NCI-H510A treated with DMSO at 0.1 percent for 48 hours (cell line): ENCODE measurements around the gene ARHGAP10.

ENCODE experiments used
- DNase-seq: peaks from one replicate; lab custom pipeline; 2025; lab: John Stamatoyannopoulos, UW

Gene ARHGAP10

GRCh38 chr4:147768113-147768512 is 36.2 kb downstream of the ARHGAP10 start:
- DNase-seq = no peak

DNA sequence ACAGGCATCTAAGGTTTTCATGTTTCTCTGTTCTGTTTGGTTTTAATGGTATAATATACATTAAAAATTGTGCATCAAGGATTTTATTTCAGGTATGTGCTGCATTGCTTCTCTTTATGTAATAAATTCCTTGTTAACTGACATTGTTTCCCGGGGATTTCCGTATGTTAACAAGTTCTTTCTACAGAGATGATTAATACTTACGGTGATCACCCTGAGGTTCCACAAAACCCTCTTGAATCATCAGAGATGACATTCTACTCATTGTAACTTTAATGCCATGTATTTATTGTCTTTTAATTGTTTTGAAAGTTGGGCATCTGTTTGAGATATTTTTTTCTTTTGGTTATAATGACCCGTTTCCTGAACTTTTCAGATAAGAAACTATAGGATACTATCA is 37.5 kb downstream of the ARHGAP10 start:
- DNase-seq = no peak

- no peak for DNase-seq
Observed at GRCh38 chr4:147770831-147771230, 38.9 kb downstream of the ARHGAP10 start.

DNA sequence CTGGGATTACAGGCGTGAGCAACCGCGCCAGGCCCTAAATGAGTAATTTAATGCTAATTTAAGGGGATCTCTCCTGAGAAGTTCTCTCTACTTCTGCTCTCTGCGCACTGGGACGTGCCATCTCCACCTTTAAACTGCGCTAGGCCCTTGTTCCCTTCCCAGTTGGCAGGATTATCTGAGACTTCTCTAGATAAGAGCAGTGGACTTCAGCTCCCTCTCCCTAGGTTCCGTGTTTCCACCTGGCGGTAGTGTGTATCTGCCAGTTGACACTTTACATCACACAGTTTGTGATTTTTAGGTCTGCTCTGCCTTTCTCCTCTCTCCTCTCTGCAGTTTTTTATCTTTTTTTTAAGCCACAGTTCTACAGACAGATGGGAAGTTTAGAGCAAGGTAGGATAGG is 40.2 kb downstream of the ARHGAP10 start:
- DNase-seq = no peak

GRCh38 chr4:147772459-147772969 is 40.6 kb downstream of the ARHGAP10 start:
- DNase-seq = peak; percentile 9

DNA sequence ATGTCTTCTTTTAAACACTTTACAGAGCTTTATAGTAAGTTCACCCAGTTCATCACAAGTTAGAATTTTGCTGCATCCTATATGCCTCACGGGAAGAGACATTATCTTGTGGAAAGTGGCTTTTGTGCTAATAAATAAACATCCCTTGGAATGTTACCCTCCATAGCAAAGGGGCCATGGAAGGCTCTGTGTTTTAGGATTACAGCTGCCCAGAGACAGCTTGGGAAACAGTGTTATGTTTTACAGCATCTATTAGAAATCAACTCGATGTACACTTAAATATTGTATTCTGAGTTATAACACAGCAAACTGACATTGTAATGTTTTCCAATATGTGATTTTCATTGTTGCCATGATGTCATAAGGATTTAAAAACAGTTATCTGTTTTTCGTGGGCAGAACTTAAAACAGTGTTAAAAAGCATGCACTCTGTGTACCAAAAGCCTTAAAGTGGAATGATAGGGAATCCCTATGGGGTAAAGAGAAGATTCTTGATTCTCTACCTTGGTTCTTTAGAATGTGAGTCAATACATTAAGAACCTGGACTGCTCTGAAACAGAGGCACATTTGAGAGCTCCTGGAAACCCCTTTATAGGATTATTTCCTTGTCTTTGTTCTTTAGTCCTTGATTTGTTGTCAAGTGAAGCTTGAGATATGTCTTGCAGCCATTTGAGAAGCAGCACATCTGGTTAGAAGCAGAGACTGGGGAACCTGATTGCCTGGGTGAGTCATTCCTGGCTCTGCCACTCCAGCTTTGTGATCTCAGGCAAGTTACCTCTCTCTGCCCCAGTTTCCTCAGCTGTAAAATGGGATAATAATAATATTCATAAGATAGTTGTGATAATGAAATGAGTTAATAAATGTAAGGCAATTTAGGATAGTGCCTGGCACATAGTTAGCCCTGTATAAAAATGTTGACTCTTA is 41.6 kb downstream of the ARHGAP10 start:
- DNase-seq = no peak

DNA sequence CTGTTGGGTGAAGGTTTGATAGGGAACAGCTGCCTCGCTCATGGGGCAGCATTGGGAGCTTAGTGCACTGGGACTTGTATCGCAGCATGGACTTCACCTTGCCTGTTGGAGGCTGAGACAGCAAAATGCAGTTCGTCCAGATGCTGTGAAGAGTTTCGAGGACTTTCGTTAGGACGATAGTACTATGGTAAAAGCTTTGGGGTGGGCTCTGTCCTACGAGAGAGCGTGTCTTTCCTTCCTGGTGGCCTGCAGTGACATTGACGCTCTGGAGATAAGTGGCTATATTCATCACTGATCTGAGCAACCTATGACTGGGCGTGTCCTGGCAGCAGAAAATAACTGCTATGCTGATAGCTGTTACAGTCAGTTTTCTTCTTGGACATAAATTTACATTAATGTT is 44.8 kb downstream of the ARHGAP10 start:
- DNase-seq = no peak

DNA sequence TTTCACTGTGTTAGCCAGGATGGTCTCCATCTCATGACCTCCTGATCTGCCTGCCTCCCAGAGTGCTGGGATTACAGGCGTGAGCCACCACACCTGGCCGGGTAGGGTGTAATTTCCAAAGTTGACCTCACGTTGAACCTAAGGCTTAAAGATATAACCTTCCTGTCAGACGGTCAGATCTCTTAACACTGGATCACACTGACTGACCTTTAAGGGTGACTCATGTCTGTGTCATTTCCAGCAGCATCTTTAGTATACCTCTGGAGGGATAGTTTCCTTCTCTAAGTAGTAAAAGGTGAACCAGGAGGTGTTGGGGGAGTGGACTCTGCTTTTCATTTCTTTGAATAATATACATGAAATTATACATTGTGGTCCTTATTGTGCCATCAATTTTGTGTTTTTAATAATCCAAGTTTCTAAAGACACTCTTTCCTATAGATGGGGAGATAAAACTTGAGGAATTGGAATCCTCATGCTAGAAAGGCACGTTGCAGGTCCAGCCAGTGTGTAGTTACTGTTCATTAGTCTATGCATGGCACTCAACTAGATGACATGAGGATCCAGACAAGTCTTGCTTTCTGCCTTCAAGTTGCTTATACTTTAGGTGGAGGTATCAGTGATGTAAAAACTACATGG is 45.7 kb downstream of the ARHGAP10 start:
- DNase-seq = no peak

GRCh38 chr4:147778942-147779341 is 47.1 kb downstream of the ARHGAP10 start:
- no peak for DNase-seq

DNA sequence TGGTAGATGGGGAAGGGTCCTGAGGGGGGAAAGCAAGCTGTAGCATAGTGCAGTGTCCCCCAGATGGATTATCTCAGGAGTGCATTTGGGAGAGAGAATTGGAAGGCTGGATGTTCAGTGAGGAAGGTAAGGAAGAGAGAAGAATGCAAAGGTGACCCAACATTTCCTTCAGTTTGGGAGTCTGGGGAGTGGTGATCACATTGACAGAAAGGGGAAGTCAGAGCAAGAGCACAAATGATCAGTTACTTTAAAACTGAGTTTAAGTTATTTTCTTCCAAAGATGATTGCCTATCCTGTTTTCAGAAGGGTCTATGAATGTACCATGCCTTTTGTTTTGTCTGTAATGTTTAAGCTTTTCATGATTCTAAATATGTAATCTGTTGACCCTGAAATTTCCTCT is 47.6 kb downstream of the ARHGAP10 start:
- no peak for DNase-seq

DNA sequence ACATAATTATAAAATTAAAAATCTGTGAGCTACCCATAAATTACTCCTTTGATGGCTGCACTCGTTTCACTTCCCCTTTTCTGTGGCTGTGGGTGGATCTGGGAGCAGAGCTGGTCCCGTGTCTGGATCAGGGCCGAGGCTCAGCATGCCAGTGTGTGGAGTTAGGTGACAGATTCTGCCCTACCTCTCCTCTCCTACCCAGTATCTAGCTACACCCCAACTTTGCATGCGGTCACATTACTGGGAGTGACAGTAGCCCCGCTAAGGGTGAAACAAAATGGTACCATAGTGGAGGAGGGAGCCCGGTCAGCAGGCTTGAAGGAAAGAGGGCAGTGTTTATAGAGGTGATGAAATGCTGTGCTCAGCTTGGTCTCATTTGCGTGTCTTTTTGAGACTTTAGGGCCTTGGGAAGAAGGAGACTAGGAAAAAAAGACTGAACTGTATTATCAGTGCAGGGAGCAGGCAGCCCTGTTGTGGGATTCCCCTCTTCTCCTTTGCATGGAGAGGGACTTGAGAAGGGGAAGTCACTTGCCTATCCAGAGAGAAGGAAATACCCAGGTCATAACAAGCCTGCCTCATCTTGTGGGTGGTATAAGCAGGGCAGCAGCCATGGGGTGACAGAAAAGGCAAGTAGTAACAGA is 48.4 kb downstream of the ARHGAP10 start:
- DNase-seq = no peak

GRCh38 chr4:147782087-147782781 is 50.3 kb downstream of the ARHGAP10 start:
- no peak for DNase-seq

GRCh38 chr4:147785129-147785528 is 53.2 kb downstream of the ARHGAP10 start:
- no peak for DNase-seq

DNA sequence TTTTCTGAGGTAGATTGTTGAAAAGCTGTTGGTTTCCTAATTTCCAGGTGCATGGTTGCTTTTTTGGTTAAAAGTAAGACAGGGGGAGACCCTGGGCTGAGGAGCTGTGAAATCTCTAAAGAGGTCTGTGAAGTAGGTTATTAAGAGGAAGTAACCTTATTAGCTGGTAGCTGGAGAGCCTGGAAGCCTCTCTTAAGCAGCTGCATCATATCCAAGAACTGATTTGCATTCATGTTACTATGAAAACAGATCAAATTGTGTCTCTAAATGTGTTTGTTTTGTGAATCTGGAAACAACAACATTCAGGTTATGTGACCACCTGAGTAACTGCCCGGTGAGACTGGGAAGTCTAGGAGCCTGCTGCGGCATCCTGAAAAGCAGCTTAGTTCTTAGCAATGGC is 54.1 kb downstream of the ARHGAP10 start:
- no peak for DNase-seq

DNA sequence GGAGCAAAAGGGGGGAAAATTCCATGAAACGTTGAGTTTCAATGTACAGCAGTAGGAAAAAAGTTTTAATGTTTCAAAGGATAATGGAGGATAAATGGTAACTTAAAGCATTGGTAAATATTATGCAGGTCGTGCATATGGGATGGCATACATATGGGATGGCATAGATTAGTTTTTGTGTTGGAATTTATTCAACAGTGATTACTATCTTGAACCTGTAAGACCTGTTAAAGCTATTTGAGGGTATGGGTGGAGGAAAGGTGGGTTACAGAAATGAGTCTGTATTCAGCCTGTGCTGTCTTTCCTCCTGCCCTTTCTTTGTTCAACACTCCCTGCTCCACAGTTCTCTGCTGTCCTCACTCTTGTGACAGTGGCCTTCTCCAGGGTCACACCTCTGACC is 54.6 kb downstream of the ARHGAP10 start:
- no peak for DNase-seq

DNA sequence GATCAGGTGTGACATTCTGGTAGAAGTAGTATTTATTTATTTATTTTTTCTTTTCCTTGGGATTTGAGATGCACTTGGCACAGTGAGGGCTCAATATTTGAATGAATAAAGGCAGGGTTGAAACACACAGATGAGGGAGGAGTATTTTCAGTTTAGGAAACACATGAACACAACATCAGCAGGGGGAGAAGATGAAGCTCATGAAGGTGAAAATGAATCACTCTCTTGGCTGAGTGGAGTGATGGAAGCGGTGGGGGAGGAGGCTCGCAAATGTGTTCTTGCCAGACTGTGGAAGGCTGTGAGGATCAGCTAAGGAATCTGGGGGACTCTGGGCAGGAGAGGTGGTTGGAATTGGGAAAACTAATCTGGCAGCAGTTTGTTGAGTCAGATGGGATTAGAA is 55.3 kb downstream of the ARHGAP10 start:
- no peak for DNase-seq

DNA sequence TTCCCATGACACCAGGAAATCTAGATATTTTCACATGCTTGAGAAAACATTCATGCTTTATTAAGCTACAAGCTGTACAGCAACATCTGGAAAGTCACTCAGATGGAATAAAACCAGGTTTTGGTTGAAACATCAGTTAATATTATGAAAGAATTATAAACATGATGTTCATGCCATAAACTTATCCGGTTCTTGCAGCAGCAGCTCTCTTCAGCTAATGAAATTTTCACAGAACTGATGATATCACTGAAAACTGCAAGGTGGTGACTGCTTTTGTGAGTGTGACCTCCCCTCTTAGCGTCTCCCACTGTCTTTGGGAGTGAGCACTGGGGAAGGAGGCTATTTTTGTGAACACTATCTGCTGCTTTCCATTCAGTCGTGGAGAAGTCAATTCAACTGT is 56.9 kb downstream of the ARHGAP10 start:
- no peak for DNase-seq

- no peak for DNase-seq
Observed at GRCh38 chr4:147789596-147789995, 57.7 kb downstream of the ARHGAP10 start.

DNA sequence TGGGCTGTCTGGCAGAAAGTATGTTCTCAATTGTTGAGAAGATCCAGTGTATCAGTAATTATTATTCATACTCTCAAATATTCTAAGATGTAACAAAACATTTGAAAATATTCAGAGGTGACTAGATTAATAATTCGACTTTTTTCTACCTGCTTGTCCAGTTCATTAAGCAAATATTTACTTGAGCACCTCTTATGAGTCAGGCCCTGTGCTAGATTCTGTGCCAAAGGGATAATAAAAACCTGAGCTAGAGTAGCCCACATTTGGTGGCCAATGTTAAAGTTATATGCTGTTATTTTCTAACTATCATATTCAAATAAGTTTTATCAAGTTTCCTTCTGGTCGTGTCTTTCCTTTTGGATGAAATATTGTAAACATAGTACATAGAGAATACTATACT is 58.5 kb downstream of the ARHGAP10 start:
- no peak for DNase-seq

GRCh38 chr4:147791341-147791740 is 59.5 kb downstream of the ARHGAP10 start:
- no peak for DNase-seq

DNA sequence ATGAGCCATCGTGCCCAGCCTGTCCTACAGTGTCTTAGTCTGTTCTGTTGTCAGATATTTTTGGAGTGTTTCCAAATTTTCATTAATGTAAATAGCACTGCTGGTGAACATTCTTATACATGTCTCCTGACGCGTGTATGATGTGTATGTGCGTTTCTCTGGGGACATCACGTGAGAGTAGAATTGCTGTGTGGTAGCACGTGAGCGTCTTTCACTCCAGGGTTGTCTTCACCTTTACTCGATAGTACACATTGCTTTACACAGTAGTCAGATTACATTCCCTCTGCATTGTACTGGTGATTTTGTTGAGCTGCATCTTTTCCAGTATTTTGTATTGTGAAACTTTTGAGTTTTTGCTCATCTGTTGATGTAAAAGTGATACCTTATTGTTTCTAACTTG is 60.0 kb downstream of the ARHGAP10 start:
- DNase-seq = no peak
